Nephron (organoid): Measurements from ENCODE around the gene SYCE1.
"Not testable (repeated sequence)": the region's sequence is repeated elsewhere in the genome, so short reads cannot be mapped to it uniquely, and the experiment has no call there.

Experiments used
- H3K27ac Mint-ChIP-seq, 3 experiments: 2 replicates each; pipeline ENCODE4 v1.8.0; 2020; ENCODE audit warnings: mixed read lengths in 3 of 3, mild to moderate bottlenecking in 2 of 3, moderate library complexity in 1 of 3
- H3K27me3 Mint-ChIP-seq: 2 replicates; pipeline ENCODE4 v1.8.0; 2021; ENCODE audit warnings: low read depth, mild to moderate bottlenecking, moderate library complexity, mixed read lengths
- H3K36me3 Mint-ChIP-seq: 2 replicates; pipeline ENCODE4 v1.8.0; 2020; ENCODE audit warnings: low read depth, mixed read lengths
- H3K4me1 Mint-ChIP-seq: 2 replicates; pipeline ENCODE4 v1.8.0; 2020; ENCODE audit warnings: mixed read lengths
- H3K4me3 Mint-ChIP-seq, 3 experiments: 2 replicates each; pipeline ENCODE4 v1.8.0; 2020; ENCODE audit warnings: mild to moderate bottlenecking in 3 of 3, mixed read lengths in 3 of 3, moderate library complexity in 2 of 3
- H3K9me3 Mint-ChIP-seq: 2 replicates; pipeline ENCODE4 v1.8.0; 2020; ENCODE audit warnings: mixed read lengths
- CTCF ChIP-seq, 3 experiments: fragments of 200-600 bp; sonication (generic); IDR thresholded peaks; one replicate each; pipeline ENCODE4 v1.5.0; 2021; ENCODE audit warnings: antibody characterized with exemption in 3 of 3; ENCODE audit not compliant: unreplicated experiment in 3 of 3

SYCE1 gene

GRCh38 chr10:133527771-133528271 is 37.6 kb downstream of the SYCE1 start:
- Mint-ChIP-seq H3K36me3 (no peaks in the 10 kb centered on the region), H3K4me3 (no peak overlapping the region), H3K4me1 (no peaks in the 10 kb centered on the region), H3K27ac (no peak overlapping the region), H3K27me3 (peaks cover 3% of the 10 kb centered on the region), H3K9me3 (peaks cover 26% of the 10 kb centered on the region)
- TF ChIP-seq CTCF (IDR thresholded peaks at IDR 0.05; ENCODE audit: unreplicated experiment in 3 of 3) = no peak

- no peak for TF ChIP-seq CTCF (IDR thresholded peaks at IDR 0.05; ENCODE audit: unreplicated experiment in 3 of 3)
- peaks cover 33% of the 10 kb centered on the region for H3K9me3 Mint-ChIP-seq
- H3K27ac Mint-ChIP-seq = no peak within 1 kb of the TSS
- no peaks in the 10 kb centered on the region for H3K27me3 Mint-ChIP-seq
- H3K4me1 Mint-ChIP-seq = no peaks in the 10 kb centered on the region
- no peak within 1 kb of the TSS for H3K4me3 Mint-ChIP-seq
- no peaks in the 10 kb centered on the region for H3K36me3 Mint-ChIP-seq
Measured at GRCh38 chr10:133526957-133527588, 38.3 kb downstream of the SYCE1 start, which contains the start of gene CYP2E1. TSS of gene CYP2E1 (plus strand) at chr10:133527363. CDS start at chr10:133527396, 33 bp downstream.

- H3K27me3 Mint-ChIP-seq = no peaks in the 10 kb centered on the region
- TF ChIP-seq CTCF (IDR thresholded peaks at IDR 0.05; ENCODE audit: unreplicated experiment in 3 of 3) = no peak
- H3K27ac Mint-ChIP-seq = no peak overlapping the region
- no peaks in the 10 kb centered on the region for H3K4me1 Mint-ChIP-seq
- peaks cover 39% of the 10 kb centered on the region for H3K9me3 Mint-ChIP-seq
- no peak overlapping the region for H3K4me3 Mint-ChIP-seq
- no peaks in the 10 kb centered on the region for H3K36me3 Mint-ChIP-seq
Measured at GRCh38 chr10:133525444-133525843, 39.9 kb downstream of the SYCE1 start.

- no peak overlapping the region for H3K27ac Mint-ChIP-seq
- no peaks in the 10 kb centered on the region for H3K36me3 Mint-ChIP-seq
- H3K4me1 Mint-ChIP-seq = no peaks in the 10 kb centered on the region
- H3K4me3 Mint-ChIP-seq = no peak overlapping the region
- H3K9me3 Mint-ChIP-seq = peaks cover 33% of the 10 kb centered on the region
- TF ChIP-seq CTCF (IDR thresholded peaks at IDR 0.05; ENCODE audit: unreplicated experiment in 3 of 3) = no peak
- no peaks in the 10 kb centered on the region for H3K27me3 Mint-ChIP-seq
Measured at GRCh38 chr10:133523631-133524203, 41.7 kb downstream of the SYCE1 start.

- Mint-ChIP-seq H3K4me3 (no peak overlapping the region), H3K36me3 (no peaks in the 10 kb centered on the region), H3K4me1 (no peaks in the 10 kb centered on the region), H3K27ac (no peak overlapping the region), H3K9me3 (peaks cover 36% of the 10 kb centered on the region), H3K27me3 (peaks cover 6% of the 10 kb centered on the region)
- TF ChIP-seq CTCF (IDR thresholded peaks at IDR 0.05; ENCODE audit: unreplicated experiment in 3 of 3) = no peak
Measured at GRCh38 chr10:133520193-133520738, 45.1 kb downstream of the SYCE1 start.

- H3K36me3 Mint-ChIP-seq, H3K27ac Mint-ChIP-seq, H3K4me3 Mint-ChIP-seq, H3K4me1 Mint-ChIP-seq: not testable (repeated sequence)
- Mint-ChIP-seq H3K27me3 (peaks cover 11% of the 10 kb centered on the region), H3K9me3 (peaks cover 35% of the 10 kb centered on the region)
Measured at GRCh38 chr10:133518517-133518916, 46.9 kb downstream of the SYCE1 start.
